ENCODE measurements around the gene ASAP2.

The ASAP2 gene

GRCh38 chr2:9313443-9313842 lies 106.8 kb downstream of the ASAP2 start:
- no peak for TF ChIP-seq CTCF (IDR thresholded peaks at IDR 0.05; ENCODE audit: control insufficient read depth, insufficient read depth, low read depth, low read length, missing control alignments)

GRCh38 chr2:9315280-9315847 lies 108.8 kb downstream of the ASAP2 start:
- DNase-seq (ENCODE audit: low read depth), result no peak
- TF ChIP-seq CTCF (IDR thresholded peaks at IDR 0.05; ENCODE audit: control insufficient read depth, insufficient read depth, low read depth, low read length, missing control alignments), result no peak
- no peak overlapping the region for H3K4me3 ChIP-seq (ENCODE audit: control insufficient read depth, low read depth, low read length)

More at GRCh38 chr2:9313443-9313842, 106.8 kb downstream of the ASAP2 start:
- H3K4me3 ChIP-seq (ENCODE audit: control insufficient read depth, low read depth, low read length), result no peak overlapping the region
- no peak for DNase-seq (ENCODE audit: low read depth)

GRCh38 chr2:9317559-9317958 lies 110.9 kb downstream of the ASAP2 start:
- no peak for TF ChIP-seq CTCF (IDR thresholded peaks at IDR 0.05; ENCODE audit: control insufficient read depth, insufficient read depth, low read depth, low read length, missing control alignments)
- no peak overlapping the region for H3K4me3 ChIP-seq (ENCODE audit: control insufficient read depth, low read depth, low read length)
- no peak for DNase-seq (ENCODE audit: low read depth)

GRCh38 chr2:9318461-9319337 lies 112.1 kb downstream of the ASAP2 start:
- DNase-seq (ENCODE audit: low read depth), result no peak
- no peak for TF ChIP-seq CTCF (IDR thresholded peaks at IDR 0.05; ENCODE audit: control insufficient read depth, insufficient read depth, low read depth, low read length, missing control alignments)
- H3K4me3 ChIP-seq (ENCODE audit: control insufficient read depth, low read depth, low read length), result no peak overlapping the region

GRCh38 chr2:9319338-9319715 lies 112.7 kb downstream of the ASAP2 start:
- no peak overlapping the region for H3K4me3 ChIP-seq (ENCODE audit: control insufficient read depth, low read depth, low read length)
- TF ChIP-seq CTCF (IDR thresholded peaks at IDR 0.05; ENCODE audit: control insufficient read depth, insufficient read depth, low read depth, low read length, missing control alignments), result no peak
- DNase-seq (ENCODE audit: low read depth), result no peak

GRCh38 chr2:9322576-9322975 lies 116.0 kb downstream of the ASAP2 start:
- no peak for DNase-seq (ENCODE audit: low read depth)
- no peak for TF ChIP-seq CTCF (IDR thresholded peaks at IDR 0.05; ENCODE audit: control insufficient read depth, insufficient read depth, low read depth, low read length, missing control alignments)
- no peak overlapping the region for H3K4me3 ChIP-seq (ENCODE audit: control insufficient read depth, low read depth, low read length)
